Endothelial cell of umbilical vein (primary cell): ENCODE measurements around the gene FXYD3. TPM values are rescaled to one million over a fixed set of nuclear protein-coding genes. Genes with fewer than 3 reads are reported as not detected.

ENCODE experiments used
- BruUV-seq: library from RNA; stranded (reverse); fragments of 400-500 nt; replicated peaks from 2 replicates; lab custom pipeline; 2021; lab: Mats Ljungman, UMichigan
- CTCF ChIA-PET: fragments of 300-600, 350-600 bp; sonication (Branson Sonifier 250); formaldehyde crosslinking; loops from one replicate; lab custom pipeline; 2021; ENCODE audit warnings: antibody characterized with exemption, inconsistent platforms; lab: Charles Lee
- POLR2A ChIA-PET: fragments of 300-600, 350-600 bp; sonication (Branson Sonifier 250); formaldehyde crosslinking; loops from one replicate; lab custom pipeline; 2021; ENCODE audit warnings: antibody characterized with exemption, inconsistent platforms; lab: Charles Lee
- DNase-seq: peaks from one replicate; pipeline ENCODE4 v3.0.0-alpha.2; 2011; ENCODE audit warnings: low read depth, low spot score
- FAIRE-seq: peaks from 2 replicates; lab custom pipeline; 2011; peaks lifted over from hg19 to GRCh38; lab: Jason Lieb, UNC
- H2AFZ ChIP-seq: 2 replicates; pipeline ENCODE4 v1.6.0; 2012; ENCODE audit warnings: low read depth, low read length, control low read depth, inconsistent platforms
- H3K27ac ChIP-seq: 2 replicates; pipeline ENCODE4 v1.5.1; 2011; ENCODE audit warnings: low read depth, mild to moderate bottlenecking, control low read depth, low read length, moderate library complexity; ENCODE audit not compliant: insufficient read depth
- H3K27me3 ChIP-seq, 2 experiments: 2 replicates each; pipeline versions ENCODE4 v1.6.0 to v1.6.1; 2011; ENCODE audit warnings: low read length in 2 of 2, mixed read lengths in 1 of 2; ENCODE audit not compliant: control insufficient read depth in 2 of 2, insufficient read depth in 2 of 2
- H3K36me3 ChIP-seq, 2 experiments: 2 replicates in 1 of 2; 3 replicates in 1 of 2; pipeline ENCODE4 v1.5.1; 2011; ENCODE audit warnings: low read length in 2 of 2, mild to moderate bottlenecking in 1 of 2, moderate library complexity in 1 of 2; ENCODE audit not compliant: control insufficient read depth in 2 of 2, insufficient read depth in 2 of 2; ENCODE audit errors: extremely low read depth in 1 of 2
- H3K4me1 ChIP-seq: 3 replicates; pipeline ENCODE4 v1.5.1; 2011; ENCODE audit warnings: mild to moderate bottlenecking, low read length; ENCODE audit not compliant: control insufficient read depth, insufficient read depth; ENCODE audit errors: extremely low read depth
- H3K4me2 ChIP-seq: 2 replicates; pipeline ENCODE4 v1.6.1; 2011; ENCODE audit warnings: low read length, control low read depth, mixed read lengths; ENCODE audit not compliant: insufficient read depth
- H3K4me3 ChIP-seq, 3 experiments: fragments of 200-600 bp in 1 of 3; sonication (generic), shearing (Covaris generic) in 1 of 3; replicated peaks in 1 of 3; 2 replicates each; pipeline ENCODE4 v1.5.1; 2011 to 2016; ENCODE audit warnings: control low read depth in 3 of 3, low read length in 3 of 3, mild to moderate bottlenecking in 2 of 3, inconsistent platforms in 1 of 3, low read depth in 1 of 3, moderate library complexity in 1 of 3; ENCODE audit not compliant: insufficient read depth in 1 of 3
- H3K79me2 ChIP-seq: 2 replicates; pipeline ENCODE4 v1.6.0; 2012; ENCODE audit warnings: low read length, inconsistent platforms; ENCODE audit not compliant: control insufficient read depth, insufficient read depth
- H3K9ac ChIP-seq: replicated peaks from 2 replicates; pipeline ENCODE3; 2011; ENCODE audit warnings: low read length, control low read depth; ENCODE audit not compliant: insufficient read depth; ENCODE audit errors: extremely low read depth
- H3K9me1 ChIP-seq: replicated peaks from 3 replicates; pipeline ENCODE4 v1.6.0; 2011; ENCODE audit warnings: mild to moderate bottlenecking, low read length; ENCODE audit not compliant: control insufficient read depth, insufficient read depth; ENCODE audit errors: extremely low read depth
- H3K9me3 ChIP-seq: replicated peaks from 2 replicates; pipeline ENCODE4 v1.5.1; 2012; ENCODE audit warnings: low read length, inconsistent platforms; ENCODE audit not compliant: control insufficient read depth, insufficient read depth
- H4K20me1 ChIP-seq: replicated peaks from 2 replicates; pipeline ENCODE3; 2011; ENCODE audit warnings: mild to moderate bottlenecking, low read length; ENCODE audit not compliant: control insufficient read depth, insufficient read depth; ENCODE audit errors: extremely low read depth
- CTCF ChIP-seq, 2 donors: IDR thresholded peaks; 1 replicate in 1 of 2; 2 replicates in 1 of 2; pipeline ENCODE4 v1.5.1; 2011; ENCODE audit warnings: low read length in 2 of 2, mild to moderate bottlenecking in 2 of 2, moderate library complexity in 2 of 2, control low read depth in 1 of 2, inconsistent platforms in 1 of 2, low read depth in 1 of 2; ENCODE audit not compliant: insufficient read depth in 1 of 2; ENCODE audit errors: extremely low read depth in 1 of 2
- EZH2 ChIP-seq: IDR thresholded peaks from 2 replicates; pipeline ENCODE4 v1.6.1; 2012; ENCODE audit warnings: borderline replicate concordance, low read depth, mild to moderate bottlenecking, moderate library complexity, low read length, inconsistent platforms; ENCODE audit not compliant: severe bottlenecking
- FOS ChIP-seq: IDR thresholded peaks from 2 replicates; pipeline ENCODE4 v1.6.1; 2011; ENCODE audit warnings: mild to moderate bottlenecking, low read length, moderate library complexity, borderline replicate concordance; ENCODE audit not compliant: insufficient read depth
- GATA2 ChIP-seq: IDR thresholded peaks from 2 replicates; pipeline ENCODE4 v1.7.0; 2011; ENCODE audit warnings: low read depth, mild to moderate bottlenecking, moderate library complexity, mixed read lengths, low read length; ENCODE audit not compliant: insufficient read length, insufficient read depth
- JUN ChIP-seq: IDR thresholded peaks from 2 replicates; pipeline ENCODE4 v1.6.1; 2011; ENCODE audit warnings: borderline replicate concordance, low read depth; ENCODE audit not compliant: insufficient read length, insufficient read depth
- MAX ChIP-seq: IDR thresholded peaks from 2 replicates; pipeline ENCODE4 v1.6.1; 2011; ENCODE audit not compliant: insufficient read depth, insufficient read length
- POLR2AphosphoS5 ChIP-seq: IDR thresholded peaks from 2 replicates; pipeline ENCODE4 v1.6.1; 2012; ENCODE audit warnings: low read depth, mild to moderate bottlenecking, control low read depth, low read length, moderate library complexity; ENCODE audit not compliant: insufficient read depth
- dilution Hi-C: fragments of 300-500 bp; cut with MboI; formaldehyde crosslinking; loops from one replicate; pipeline ENCODE4 v1.15.0; 2019; ENCODE audit warnings: low sequenced_read_pairs; ENCODE audit not compliant: extremely low pct_ligation_motif_present
- intact Hi-C: fragments of 100-400 bp; cut with micrococcal nuclease; formaldehyde crosslinking; loops from one replicate; pipeline ENCODE4 v1.10.0; 2022
- polyA plus RNA-seq, 4 experiments: library from polyadenylated mRNA; depleted of rRNA in 3 of 4; stranded (reverse) in 3 of 4; unstranded in 1 of 4; fragments of >200 nt; gene quantifications; 2 replicates each; pipeline versions ENCODE4 v1.2.1 to v1.2.3, GENCODE V29; 2011 to 2012; ENCODE audit warnings: missing spikeins in 1 of 4
- total RNA-seq: library from RNA; stranded (reverse); gene quantifications from 2 replicates; pipeline ENCODE4 v1.2.3, GENCODE V29; 2021

The FXYD3 gene
- total and polyA plus RNA-seq, 2 donors (not counting 3 experiments of a cell fraction or from before 2014, with no cell fraction given), result not detected

- BruUV-seq, result no TSS peak
- no peak overlapping the region for H3K4me3 ChIP-seq
- no peaks in the 10 kb centered on the region for H3K9me3 ChIP-seq
- no peak overlapping the region for H3K4me2 ChIP-seq
- intact Hi-C loops (no loop called here), dilution Hi-C loops (no loop called here)
- TF ChIP-seq EZH2, result no peak
- TF ChIP-seq GATA2, result no peak
- TF ChIP-seq FOS, result no peak
- TF ChIP-seq CTCF (IDR thresholded peaks at IDR 0.05; ENCODE audit: extremely low read depth in 1 of 2, insufficient read depth in 1 of 2, low read depth in 1 of 2, low read length in 2 of 2), result no peak
- no peak for TF ChIP-seq JUN
- TF ChIP-seq MAX, result no peak
- TF ChIP-seq POLR2AphosphoS5, result no peak
- H3K27ac ChIP-seq, result no peak overlapping the region
- peaks cover under 1% of the 10 kb centered on the region for H3K4me1 ChIP-seq
- H3K27me3 ChIP-seq, result no peaks in the 10 kb centered on the region
- no peaks in the 10 kb centered on the region for H3K9me1 ChIP-seq
- POLR2A ChIA-PET, result no interaction called here
- FAIRE-seq (no peak), DNase-seq (no peak)
- no peak overlapping the region for H3K9ac ChIP-seq
- no peaks in the 10 kb centered on the region for H4K20me1 ChIP-seq
- H3K36me3 ChIP-seq, result no peaks in the 10 kb centered on the region
- CTCF ChIA-PET, result interaction anchor here (2.3 kb wide), 1 partner anchor 16 kb away, joined by 12 read pairs; the partner anchor contains the start of gene LGI4
- H2AFZ ChIP-seq, result no peak overlapping the region
- H3K79me2 ChIP-seq, result no peaks in the 10 kb centered on the region
Measured at GRCh38 chr19:35119091-35119490, 3.5 kb downstream of the FXYD3 start.
